ENCODE results near the gene OR52N2. TPM values are rescaled to one million over a fixed set of nuclear protein-coding genes. Genes with fewer than 3 reads are reported as not detected.

The OR52N2 gene
- total RNA-seq, 1 experiment from 2014 or later, result not detected

- no peaks in the 10 kb centered on the region for H4K20me1 ChIP-seq (ENCODE audit: insufficient read depth)
- no peak overlapping the region for H2AFZ ChIP-seq (ENCODE audit: low read depth, low read length, poor library complexity, severe bottlenecking)
- BruUV-seq (replicated peaks), result no TSS peak
- H3K9me2 ChIP-seq (ENCODE audit: insufficient read depth), result no peaks in the 10 kb centered on the region
- no peak for TF ChIP-seq ZNF274 (IDR thresholded peaks at IDR 0.05; ENCODE audit: low read depth, low read length)
- TF ChIP-seq MAX (IDR thresholded peaks at IDR 0.05), result no peak
- TF ChIP-seq EZH2 (IDR thresholded peaks at IDR 0.05), result no peak
- no peak for TF ChIP-seq SIN3A (IDR thresholded peaks at IDR 0.05; ENCODE audit: low read depth)
- no peak for TF ChIP-seq JUND (IDR thresholded peaks at IDR 0.05)
- TF ChIP-seq TCF7L2 (IDR thresholded peaks at IDR 0.05; ENCODE audit: borderline replicate concordance, extremely low read depth, insufficient read depth, insufficient read length), result no peak
- TF ChIP-seq POLR2A (IDR thresholded peaks at IDR 0.05; ENCODE audit: borderline replicate concordance, extremely low read depth, insufficient read depth, insufficient read length), result no peak
- TF ChIP-seq CTCF (IDR thresholded peaks at IDR 0.05 in 2 of 3, conservative IDR thresholded peaks at IDR 0.05 in 1 of 3; ENCODE audit: borderline replicate concordance in 1 of 3, insufficient read depth in 1 of 3, low read depth in 2 of 3, low read length in 2 of 3), result no peak
- no peak for TF ChIP-seq EGR1 (IDR thresholded peaks at IDR 0.05; ENCODE audit: low read depth)
- peaks cover 8% of the 10 kb centered on the region; the same call in 1 of the 2 replicates for H3K27me3 ChIP-seq (ENCODE audit: insufficient read depth, low read length)
- no peaks in the 10 kb centered on the region for H3K9me3 ChIP-seq (ENCODE audit: control insufficient read depth in 1 of 2, insufficient read depth in 1 of 2, low read depth in 1 of 2, low read length in 2 of 2)
- DNase-seq (ENCODE audit: low read depth, low spot score) (no peak), ATAC-seq (no peak)
- H3K27ac ChIP-seq (ENCODE audit: low read depth, low read length), result no peak overlapping the region
- H3K4me3 ChIP-seq (replicated peaks in 1 of 2; ENCODE audit: low read depth in 1 of 2, low read length in 2 of 2), result no peak overlapping the region
- intact Hi-C loops (cut with micrococcal nuclease), result no loop called here
- POLR2A ChIA-PET, result no interaction called here
- RAD21 ChIA-PET (ENCODE audit: low non-redundant PET in 1 of 2, low total read pairs in 2 of 2, uncharacterized antibody in 2 of 2, unreplicated experiment in 2 of 2), result no interaction called here
- no peaks in the 10 kb centered on the region for H3K4me1 ChIP-seq (ENCODE audit: control insufficient read depth in 1 of 2, insufficient read depth in 2 of 2, low read length in 2 of 2)
- H3K79me2 ChIP-seq (ENCODE audit: insufficient read depth, low read length), result no peaks in the 10 kb centered on the region
- CTCF ChIA-PET, result no interaction called here
- H3K4me2 ChIP-seq (ENCODE audit: low read length), result no peak overlapping the region
- no peaks in the 10 kb centered on the region for H3K36me3 ChIP-seq (ENCODE audit: control insufficient read depth in 1 of 2, insufficient read depth in 2 of 2, low read length in 2 of 2)
- no peak overlapping the region for H3K9ac ChIP-seq (ENCODE audit: low read length)
Observed at GRCh38 chr11:5767056-5767455, 41.7 kb upstream of the OR52N2 start.

GRCh38 chr11:5783255-5783654, 25.5 kb upstream of the OR52N2 start, which contains the start of gene OR52N5:
Gene OR52N5 (minus strand): TSS chr11:5783355. CDS start chr11:5778634, 4,721 bp downstream.
- no peak within 1 kb of the TSS for H3K9ac ChIP-seq (ENCODE audit: low read length)
- ChIA-PET RAD21 (ENCODE audit: low non-redundant PET in 1 of 2, low total read pairs in 2 of 2, uncharacterized antibody in 2 of 2, unreplicated experiment in 2 of 2) (no interaction called here), POLR2A (no interaction called here), CTCF (no interaction called here)
- H3K27ac ChIP-seq (ENCODE audit: low read depth, low read length), result no peak within 1 kb of the TSS
- intact Hi-C loops (cut with micrococcal nuclease), result no loop called here
- H3K27me3 ChIP-seq (ENCODE audit: insufficient read depth, low read length), result peaks cover 22% of the 10 kb centered on the region
- no peak within 1 kb of the TSS for H3K4me2 ChIP-seq (ENCODE audit: low read length)
- ATAC-seq (no peak), DNase-seq (ENCODE audit: low read depth, low spot score) (no peak)
- H3K4me3 ChIP-seq (replicated peaks in 1 of 2; ENCODE audit: low read depth in 1 of 2, low read length in 2 of 2), result no peak within 1 kb of the TSS
- no peaks in the 10 kb centered on the region for H3K9me2 ChIP-seq (ENCODE audit: insufficient read depth)
- no peaks in the 10 kb centered on the region for H3K36me3 ChIP-seq (ENCODE audit: control insufficient read depth in 1 of 2, insufficient read depth in 2 of 2, low read length in 2 of 2)
- H3K9me3 ChIP-seq (ENCODE audit: control insufficient read depth in 1 of 2, insufficient read depth in 1 of 2, low read depth in 1 of 2, low read length in 2 of 2), result no peaks in the 10 kb centered on the region
- no peaks in the 10 kb centered on the region for H4K20me1 ChIP-seq (ENCODE audit: insufficient read depth)
- H2AFZ ChIP-seq (ENCODE audit: low read depth, low read length, poor library complexity, severe bottlenecking), result no peak within 1 kb of the TSS
- no peaks in the 10 kb centered on the region for H3K79me2 ChIP-seq (ENCODE audit: insufficient read depth, low read length)
- no peak for TF ChIP-seq POLR2AphosphoS5 (IDR thresholded peaks at IDR 0.05; ENCODE audit: low read depth, low read length)
- no peak for TF ChIP-seq TCF7L2 (IDR thresholded peaks at IDR 0.05; ENCODE audit: borderline replicate concordance, extremely low read depth, insufficient read depth, insufficient read length)
- TF ChIP-seq ZFX (IDR thresholded peaks at IDR 0.05), result no peak
- TF ChIP-seq SRF (IDR thresholded peaks at IDR 0.05; ENCODE audit: low read depth), result no peak
- no peak for TF ChIP-seq ELF1 (IDR thresholded peaks at IDR 0.05; ENCODE audit: borderline replicate concordance, low read depth)
- no peak for TF ChIP-seq SP1 (IDR thresholded peaks at IDR 0.05; ENCODE audit: low read depth)
- no peak for TF ChIP-seq EZH2phosphoT487 (IDR thresholded peaks at IDR 0.05; ENCODE audit: borderline replicate concordance)
- no peak for TF ChIP-seq JUND (IDR thresholded peaks at IDR 0.05)
- TF ChIP-seq CBX3 (IDR thresholded peaks at IDR 0.05; ENCODE audit: low read depth), result no peak
- TF ChIP-seq MAX (IDR thresholded peaks at IDR 0.05), result no peak
- TF ChIP-seq FOSL1 (IDR thresholded peaks at IDR 0.05; ENCODE audit: low read depth), result no peak
- no peak for TF ChIP-seq SIN3A (IDR thresholded peaks at IDR 0.05; ENCODE audit: low read depth)
- no peak for TF ChIP-seq EZH2 (IDR thresholded peaks at IDR 0.05)
- no peak for TF ChIP-seq CEBPB (IDR thresholded peaks at IDR 0.05; ENCODE audit: low read depth)
- TF ChIP-seq ATF3 (IDR thresholded peaks at IDR 0.05), result no peak
- TF ChIP-seq YY1 (IDR thresholded peaks at IDR 0.05; ENCODE audit: extremely low read depth, insufficient replicate concordance, low read depth, low read length), result no peak
- H3K4me1 ChIP-seq (ENCODE audit: control insufficient read depth in 1 of 2, insufficient read depth in 2 of 2, low read length in 2 of 2), result no peaks in the 10 kb centered on the region
- BruUV-seq (replicated peaks), result no TSS peak
